ENCODE measurements around the gene GPC6.

The GPC6 gene

DNA sequence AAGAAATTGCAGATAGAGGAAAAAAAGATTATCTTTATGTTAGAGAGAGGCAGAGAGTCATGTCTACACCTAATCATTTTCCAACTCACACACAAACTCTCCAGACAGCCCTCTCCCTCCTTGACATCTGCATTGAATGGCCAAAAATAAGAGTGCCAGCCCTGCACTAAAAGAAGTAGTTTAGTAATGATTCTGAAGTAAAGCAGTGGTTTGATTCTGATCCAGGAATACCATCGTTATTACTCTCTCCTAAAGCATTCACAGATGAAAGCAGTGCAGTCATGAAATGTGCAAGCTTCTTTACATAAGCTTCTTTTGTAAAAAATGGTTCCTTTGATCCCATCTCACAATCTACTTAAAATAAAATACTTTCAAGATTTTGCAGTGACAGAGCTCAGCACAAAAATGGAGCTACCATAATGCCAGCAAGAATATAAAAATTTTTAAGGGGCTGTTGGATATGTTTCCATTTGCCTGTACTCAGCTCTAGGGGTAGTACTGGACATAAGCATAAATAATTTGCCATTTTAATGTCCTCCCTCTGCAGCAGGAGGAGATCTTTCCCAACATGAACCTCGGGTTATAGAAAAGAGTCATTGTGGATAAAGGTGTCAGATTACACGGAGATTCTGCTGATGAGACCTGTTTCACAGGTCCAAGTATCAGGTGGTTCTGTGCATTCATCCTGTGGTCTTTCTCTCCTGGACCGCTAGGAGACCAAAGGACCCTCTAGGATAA is 846.6 kb downstream of the GPC6 start:
- DNase-seq = peak in 2 of 3 experiments; percentile 25 to 26

GRCh38 chr13:94079876-94080275 is 853.3 kb downstream of the GPC6 start:
- peak in 1 of 3 experiments; percentile 67 for DNase-seq

DNA sequence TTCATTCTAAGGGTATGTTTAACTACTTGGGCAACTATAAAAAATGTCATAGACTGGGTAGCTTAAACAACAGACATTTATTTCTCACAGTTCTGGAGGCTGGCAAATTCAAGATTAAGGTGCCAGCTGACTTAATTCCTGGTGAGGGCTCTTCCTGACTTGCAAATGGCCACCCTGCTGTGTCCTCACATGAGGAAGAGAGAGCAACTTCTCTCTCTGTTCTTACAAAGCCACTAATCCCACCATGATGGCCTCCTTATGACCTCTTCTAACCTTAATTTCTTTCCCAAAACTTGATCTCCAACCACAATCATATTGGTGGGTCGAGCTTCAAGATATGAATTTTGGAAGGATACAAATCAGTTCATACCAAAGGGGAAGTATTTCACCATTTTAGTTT is 853.9 kb downstream of the GPC6 start:
- no peak for DNase-seq

- peak in 1 of 3 experiments; percentile 45 for DNase-seq
These were observed 860.5 kb downstream of the GPC6 start for GRCh38 chr13:94087100-94087499.

DNA sequence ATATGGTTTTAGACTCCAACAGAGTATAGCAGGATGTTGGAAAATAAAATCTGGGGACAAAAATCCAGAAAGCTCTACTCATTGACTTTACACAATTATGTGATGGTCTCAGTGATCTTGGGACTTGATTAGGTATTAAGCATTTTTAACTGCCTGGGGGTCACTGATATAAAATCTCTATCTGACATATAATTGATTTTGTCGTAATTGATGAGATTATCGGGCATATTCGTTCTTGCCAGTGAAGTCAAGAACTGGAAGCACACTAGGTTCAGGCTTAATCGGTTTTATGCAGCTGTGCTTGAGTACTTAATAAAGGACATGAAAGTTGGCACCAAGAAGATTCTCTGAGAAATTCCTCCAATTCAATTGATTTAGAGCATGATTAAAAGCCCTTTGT is 862.1 kb downstream of the GPC6 start:
- DNase-seq = no peak

GRCh38 chr13:94090773-94091480 is 864.3 kb downstream of the GPC6 start:
- DNase-seq = no peak

DNA sequence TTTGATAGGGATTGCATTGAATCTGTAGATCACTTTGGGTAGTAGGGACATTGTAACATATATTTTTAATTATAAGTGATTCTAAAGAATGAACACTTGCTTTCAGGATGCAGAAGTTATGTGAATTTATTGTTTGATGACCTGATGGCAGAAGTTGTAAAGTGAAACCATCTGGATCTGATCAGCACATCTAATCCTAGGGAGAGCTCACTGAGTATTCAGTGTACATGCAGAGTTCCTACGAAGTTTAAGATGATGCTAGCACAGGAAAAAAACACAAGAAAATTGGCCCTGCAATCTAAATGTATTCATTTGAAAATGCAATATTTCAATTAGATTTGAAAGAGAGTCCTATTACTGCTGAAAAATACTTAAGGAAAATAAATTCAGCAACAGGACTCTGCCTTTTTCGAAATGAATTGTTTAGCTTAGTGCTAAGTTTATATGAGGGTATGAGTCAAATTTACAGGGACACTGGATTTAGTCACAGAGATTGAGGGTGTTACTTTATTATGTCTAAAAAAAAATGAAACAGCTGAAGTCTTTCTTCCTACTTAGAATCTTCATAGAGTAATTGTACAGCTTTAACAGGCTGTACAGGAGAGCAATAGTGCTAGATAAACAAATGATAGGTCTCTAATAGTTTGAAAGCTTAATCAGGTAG is 867.2 kb downstream of the GPC6 start:
- no peak for DNase-seq

- DNase-seq = peak in 1 of 3 experiments; percentile 82
These were observed 883.2 kb downstream of the GPC6 start for GRCh38 chr13:94109715-94110374.

- DNase-seq = no peak
These were observed 885.6 kb downstream of the GPC6 start for GRCh38 chr13:94112227-94112626.

GRCh38 chr13:94112731-94113130 is 886.1 kb downstream of the GPC6 start:
- DNase-seq = no peak

GRCh38 chr13:94113245-94113644 is 886.6 kb downstream of the GPC6 start:
- DNase-seq = no peak

DNA sequence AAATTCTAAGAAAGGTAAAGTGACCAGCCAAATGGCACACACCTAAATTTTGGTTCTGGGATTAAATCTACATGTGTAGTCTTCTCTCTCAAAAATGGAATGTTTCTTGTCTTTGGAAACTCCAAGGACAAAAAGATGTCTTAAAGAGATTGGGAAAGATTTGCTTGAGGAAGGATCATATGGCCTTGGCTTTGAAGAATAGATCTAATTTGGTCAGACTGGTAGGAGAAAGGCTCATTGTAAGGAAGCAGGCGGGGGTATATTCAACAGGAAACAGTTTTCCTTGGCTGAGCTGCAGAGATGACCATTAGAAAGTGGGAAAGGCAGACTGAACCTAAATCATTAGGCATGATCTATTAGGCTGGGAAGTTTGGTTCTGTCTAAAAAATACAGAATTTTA is 887.6 kb downstream of the GPC6 start:
- no peak for DNase-seq

- DNase-seq = peak in 2 of 3 experiments; percentile 30 to 90
These were observed 888.4 kb downstream of the GPC6 start for GRCh38 chr13:94115054-94115453.

GRCh38 chr13:94119360-94119936 is 892.8 kb downstream of the GPC6 start:
- DNase-seq = no peak

- no peak for DNase-seq
These were observed 894.3 kb downstream of the GPC6 start for GRCh38 chr13:94120878-94121277.

GRCh38 chr13:94121686-94122085 is 895.1 kb downstream of the GPC6 start:
- DNase-seq = no peak

GRCh38 chr13:94122300-94122915 is 895.8 kb downstream of the GPC6 start:
- no peak for DNase-seq

GRCh38 chr13:94123557-94123956 is 897.0 kb downstream of the GPC6 start:
- DNase-seq = peak in 1 of 3 experiments; percentile 45

- peak in 2 of 3 experiments; percentile 26 to 60 for DNase-seq
These were observed 901.8 kb downstream of the GPC6 start for GRCh38 chr13:94128430-94128829.

DNA sequence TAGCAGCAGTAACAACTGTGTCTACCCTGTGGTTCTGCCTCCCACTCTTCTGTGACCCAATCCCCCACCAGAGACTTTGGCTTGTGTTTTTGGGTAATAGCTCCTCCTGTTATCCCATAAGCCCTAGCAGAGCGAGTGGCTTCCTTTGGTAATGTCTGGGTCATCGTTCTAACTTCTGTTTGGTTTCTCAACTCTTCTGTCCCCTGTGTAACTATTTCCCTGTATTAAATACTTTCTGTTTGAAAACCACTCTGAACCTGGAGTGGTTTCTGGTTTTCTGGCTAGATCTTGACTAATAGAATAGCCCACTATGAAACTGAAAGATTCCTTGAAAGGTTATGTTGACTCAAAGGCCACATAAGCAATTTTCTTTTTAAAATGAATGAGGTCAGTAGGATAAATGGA is 902.9 kb downstream of the GPC6 start:
- no peak for DNase-seq

DNA sequence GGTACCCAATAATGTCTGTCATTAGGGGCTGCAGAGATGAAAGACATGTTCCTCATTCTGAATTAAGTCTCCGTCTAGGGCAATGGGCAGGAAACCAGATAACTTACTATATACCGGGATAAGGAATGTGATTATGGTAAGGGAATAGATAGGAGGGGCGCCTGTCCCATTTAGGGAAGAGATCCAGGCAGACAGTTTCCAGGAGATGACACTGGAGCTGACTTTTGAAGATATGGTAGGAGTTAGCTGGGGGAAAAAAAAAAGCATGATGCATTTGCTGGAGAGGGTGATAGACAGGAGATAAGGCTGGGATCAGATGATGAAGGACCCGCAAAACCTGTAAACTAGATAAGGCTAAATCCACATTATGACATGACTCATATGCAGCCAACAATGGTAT is 912.2 kb downstream of the GPC6 start:
- DNase-seq = no peak

GRCh38 chr13:94139393-94139995 is 912.9 kb downstream of the GPC6 start:
- DNase-seq = peak in 1 of 3 experiments; percentile 25
